Heart right ventricle (tissue), 16 donors: ENCODE data around the gene ZNF740. TPM values are rescaled to one million over a fixed set of nuclear protein-coding genes. Genes with fewer than 3 reads are reported as not detected.
"Not testable (repeated sequence)": the region's sequence is repeated elsewhere in the genome, so short reads cannot be mapped to it uniquely, and the experiment has no call there.

ENCODE experiments used
- ATAC-seq, 8 donors: fragments of 200-7000 bp; cut with Tn5 transposase; one replicate each; pipeline ENCODE4 v1.9.1; 2020; ENCODE audit warnings: mild to moderate bottlenecking in 8 of 8, moderate library complexity in 8 of 8, moderate number of reproducible peaks in 1 of 8
- DNase-seq, 2 donors: peaks; one replicate each; pipeline ENCODE4 v3.0.0-alpha.2; 2020
- H3K27ac ChIP-seq, 10 donors: fragments of 200-600 bp; sonication (generic) in 2 of 10; one replicate each; pipeline versions ENCODE4 v1.5.0 to v1.8.0; 2020 to 2022; ENCODE audit warnings: mild to moderate bottlenecking in 3 of 10
- H3K27me3 ChIP-seq, 7 donors: fragments of 200-600 bp; one replicate each; pipeline ENCODE4 v1.8.0; 2021 to 2022; ENCODE audit warnings: mild to moderate bottlenecking in 2 of 7
- H3K36me3 ChIP-seq, 9 donors: fragments of 200-600 bp; sonication (generic) in 1 of 9; one replicate each; pipeline versions ENCODE4 v1.5.0 to v1.8.0; 2020 to 2022; ENCODE audit warnings: mild to moderate bottlenecking in 2 of 9
- H3K4me1 ChIP-seq, 9 donors: fragments of 200-600 bp; sonication (generic) in 1 of 9; one replicate each; pipeline versions ENCODE4 v1.5.0 to v1.8.0; 2020 to 2022; ENCODE audit warnings: mild to moderate bottlenecking in 4 of 9
- H3K4me3 ChIP-seq, 10 donors: fragments of 200-600 bp; sonication (generic) in 2 of 10; one replicate each; pipeline versions ENCODE4 v1.5.0 to v1.8.0; 2020 to 2022; ENCODE audit warnings: mild to moderate bottlenecking in 7 of 10, moderate library complexity in 2 of 10
- H3K9me3 ChIP-seq, 11 donors: fragments of 200-600 bp in 10 of 11; sonication (generic) in 2 of 11; one replicate each; pipeline versions ENCODE4 v1.5.0 to v1.8.0; 2013 to 2022; ENCODE audit warnings: mild to moderate bottlenecking in 2 of 11, control low read depth in 1 of 11, moderate library complexity in 1 of 11
- CTCF ChIP-seq, 9 donors: fragments of 200-600 bp; sonication (generic) in 2 of 9; IDR thresholded peaks; one replicate each; pipeline versions ENCODE4 v1.5.0 to v1.8.0; 2021 to 2022; ENCODE audit warnings: antibody characterized with exemption in 9 of 9, mild to moderate bottlenecking in 5 of 9, moderate library complexity in 1 of 9
- WGBS, 2 donors: extraction: QIAGEN DNeasy Blood & Tissue Kit; methylation state at CpG; one replicate each; pipeline ENCODE4 v1.1.7; 2013; ENCODE audit warnings: inconsistent platforms in 1 of 2; 5-methylcytosine and 5-hydroxymethylcytosine counted together
- intact Hi-C, 10 donors: fragments of 100-400 bp; cut with DNase I; formaldehyde crosslinking; loops; one replicate each; pipeline versions ENCODE4 v1.11.1 to v1.14.2; 2022
- polyA plus RNA-seq, 2 donors: library from polyadenylated mRNA; stranded (reverse); fragments of 200-250 nt; gene quantifications; one replicate each; pipeline ENCODE4 v1.2.3, GENCODE V29; 2013
- total RNA-seq, 10 donors: library from RNA; stranded (reverse); fragmentation: NEBNext Ultra II Directional in 3 of 10; extraction: Animal tissue kit (Norgen Biotek cat#: 25700) in 3 of 10; gene quantifications; one replicate each; pipeline versions ENCODE4 v1.2.1 to v1.2.4, GENCODE V29; 2021 to 2023
- donor health status: Arrhythmogenic right ventricular cardiomyopathy.
- donor health status: ischemic (EF 13 %, LVEDD 7.1; RV severe dilation, severe dysfunction).
- donor health status: healthy with polysubstance abuse.
- donor health status: DM: no; HTN: yes; CAD: no.
- donor health status: DM: no; HTN: no; CAD: no.
- donor health status: ischemic (EF 25% LVEDD 6.9; RV normal size, moderate dysfunction).
- donor health status: ischemic (EF 25% LVEDD 5.7; RV mildly dilated, moderate dysfunction).
- donor health status: healthy.
- donor health status: DM: yes; HTN: yes; CAD: no.
- donor health status: Ischemic cardiomyopathy.
- donor health status: ischemic (EF 35%, LVEDD 5.7; RV mildly dilated, moderate dysfunction).
- donor health status: nonischemic (EF 11% LVEDD 7.7; RV severe dilation, severe dysfunction).
- donor health status: DM: yes; HTN: yes; CAD: no.
- donor health status: PGD.
- donor health status: ischemic (EF 29% LVEDD 5.4; RV normal size, mild dysfunction).
- donor health status: nonischemic (EF 23%, LVEDD 6.1; RV moderate dilation, normal function).

The ZNF740 gene
- total and polyA plus RNA-seq, 12 donors = 2.7 to 28.9 (median 18.9) TPM

- Histone ChIP-seq H3K27me3 (no peaks in the 10 kb centered on the region), H3K36me3 (peaks cover 0 to 43% (median 0%) of the 10 kb centered on the region in 9 donors), H3K4me1 (peaks cover 0 to 7% (median 0%) of the 10 kb centered on the region in 9 donors), H3K9me3 (no peaks in the 10 kb centered on the region), H3K4me3 (no peak overlapping the region), H3K27ac (no peak overlapping the region)
- no peak for ATAC-seq
- no peak for DNase-seq
- intact Hi-C loops = loop anchor here in 1 of 10 donors (5.0 kb wide), 1 partner anchor 36 kb away; no protein-coding TSS in a partner anchor
- TF ChIP-seq CTCF (IDR thresholded peaks at IDR 0.05) = no peak
- 92 to 94% methylated on average over 8 of the region's 8 CpGs for WGBS, 2 donors
Observed at GRCh38 chr12:53161119-53161911, 19.2 kb upstream of the ZNF740 start.

- not testable (repeated sequence) for H3K4me1 ChIP-seq, DNase-seq, H3K4me3 ChIP-seq, H3K9me3 ChIP-seq, H3K27me3 ChIP-seq, ATAC-seq, H3K27ac ChIP-seq
- H3K36me3 ChIP-seq = peaks cover 0 to 49% (median 0%) of the 10 kb centered on the region in 9 donors
- intact Hi-C loops = loop anchor here in 1 of 10 donors (5.0 kb wide), 1 partner anchor 34 kb away; no protein-coding TSS in a partner anchor
- WGBS, 2 donors = 95 to 100% methylated on average over 2 of the region's 2 CpGs
Observed at GRCh38 chr12:53163008-53163407, 17.5 kb upstream of the ZNF740 start.

GRCh38 chr12:53166837-53167236 lies 13.7 kb upstream of the ZNF740 start:
- peaks cover 0 to 62% (median 9%) of the 10 kb centered on the region in 9 donors for H3K36me3 ChIP-seq
- DNase-seq (no peak), ATAC-seq (no peak)
- TF ChIP-seq CTCF (IDR thresholded peaks at IDR 0.05) = no peak
- no peaks in the 10 kb centered on the region for H3K4me1 ChIP-seq
- no peaks in the 10 kb centered on the region for H3K9me3 ChIP-seq
- H3K27me3 ChIP-seq = no peaks in the 10 kb centered on the region
- intact Hi-C loops = no loop called here
- H3K4me3 ChIP-seq = no peak overlapping the region
- no peak overlapping the region for H3K27ac ChIP-seq

- H3K9me3 ChIP-seq = no peaks in the 10 kb centered on the region
- TF ChIP-seq CTCF (IDR thresholded peaks at IDR 0.05) = no peak
- H3K4me3 ChIP-seq = no peak overlapping the region
- no peak overlapping the region for H3K27ac ChIP-seq
- 96 to 97% methylated on average over 7 of the region's 7 CpGs for WGBS, 2 donors
- no peaks in the 10 kb centered on the region for H3K27me3 ChIP-seq
- peak in 2 of 8 donors; percentile 17 to 28 for ATAC-seq
- intact Hi-C loops = loop anchor here in 1 of 10 donors (10.0 kb wide), 1 partner anchor 55 kb away; no protein-coding TSS in a partner anchor
- H3K4me1 ChIP-seq = peaks cover 0 to 2% (median 0%) of the 10 kb centered on the region in 9 donors
- peaks cover 0 to 66% (median 9%) of the 10 kb centered on the region in 9 donors for H3K36me3 ChIP-seq
- DNase-seq = no peak
Observed at GRCh38 chr12:53169644-53170043, 10.9 kb upstream of the ZNF740 start.

GRCh38 chr12:53170215-53170614 lies 10.3 kb upstream of the ZNF740 start:
- WGBS, 2 donors = 93 to 97% methylated on average over 8 of the region's 8 CpGs
- ATAC-seq = no peak
- intact Hi-C loops = loop anchor here in 1 of 10 donors (10.0 kb wide), 1 partner anchor 55 kb away; no protein-coding TSS in a partner anchor
- no peak for TF ChIP-seq CTCF (IDR thresholded peaks at IDR 0.05)
- no peak overlapping the region for H3K4me3 ChIP-seq
- H3K4me1 ChIP-seq = peaks cover 0 to 8% (median 4%) of the 10 kb centered on the region in 9 donors
- DNase-seq = no peak
- H3K27me3 ChIP-seq = no peaks in the 10 kb centered on the region
- H3K27ac ChIP-seq = no peak overlapping the region
- no peaks in the 10 kb centered on the region for H3K9me3 ChIP-seq
- H3K36me3 ChIP-seq = peaks cover 0 to 66% (median 9%) of the 10 kb centered on the region in 9 donors
